ENCODE data around the gene IGSF8. TPM values are rescaled to one million over a fixed set of nuclear protein-coding genes. Genes with fewer than 3 reads are reported as not detected.

Gene IGSF8
- polyA plus RNA-seq, 10 donors = 13.6 to 22.9 (median 18.2) TPM

DNA sequence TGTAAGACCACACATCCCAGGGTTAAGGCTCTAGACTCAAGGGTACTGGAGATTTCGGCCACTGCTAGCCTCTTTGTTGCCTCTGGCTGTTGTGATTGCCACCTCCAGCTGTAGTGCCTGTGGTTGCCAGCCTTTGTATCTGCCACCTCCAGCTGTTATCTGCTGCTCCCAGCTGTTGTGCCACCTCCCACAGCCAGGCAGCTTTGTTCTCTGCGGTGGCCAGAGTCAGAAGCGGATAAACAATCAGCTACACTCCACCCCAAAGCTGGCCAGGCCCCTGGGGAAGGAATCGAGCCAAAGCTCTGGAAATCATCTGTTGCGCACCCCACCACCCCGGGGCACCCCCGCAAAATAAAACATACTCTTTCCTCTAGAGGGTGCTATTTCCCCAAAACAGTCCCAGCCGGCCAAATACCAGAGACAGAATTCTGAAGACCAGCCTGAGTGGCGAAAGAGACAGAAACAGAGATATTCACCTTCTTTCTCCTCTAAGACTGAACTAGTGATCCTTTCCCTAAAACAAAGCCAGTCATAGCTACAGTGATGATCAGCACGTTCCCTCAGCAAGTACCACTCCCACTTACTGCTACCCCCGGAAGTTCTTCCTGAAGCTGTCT lies 51.8 kb downstream of the IGSF8 start:
- peak; percentile 42 to 69 (median 45) for DNase-seq

DNA sequence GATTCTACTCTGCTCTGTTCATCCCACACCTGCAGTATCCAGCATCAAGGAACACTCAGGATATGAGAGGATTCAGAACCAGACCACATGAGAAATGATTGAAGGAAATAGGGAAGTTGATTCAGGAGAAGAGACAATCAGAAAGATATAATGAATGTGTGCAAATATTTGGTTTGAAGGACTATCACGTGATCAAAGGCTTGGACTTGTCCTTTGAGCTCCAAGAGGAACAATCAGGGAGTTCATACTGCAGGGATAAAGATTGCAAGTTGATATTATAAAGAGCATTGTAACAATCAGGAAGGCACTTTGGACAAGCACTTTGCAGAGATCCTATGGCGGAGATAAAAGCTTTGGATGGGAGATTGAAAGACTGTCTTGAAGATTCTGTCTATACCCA lies 52.8 kb downstream of the IGSF8 start:
- no peak for DNase-seq

DNA sequence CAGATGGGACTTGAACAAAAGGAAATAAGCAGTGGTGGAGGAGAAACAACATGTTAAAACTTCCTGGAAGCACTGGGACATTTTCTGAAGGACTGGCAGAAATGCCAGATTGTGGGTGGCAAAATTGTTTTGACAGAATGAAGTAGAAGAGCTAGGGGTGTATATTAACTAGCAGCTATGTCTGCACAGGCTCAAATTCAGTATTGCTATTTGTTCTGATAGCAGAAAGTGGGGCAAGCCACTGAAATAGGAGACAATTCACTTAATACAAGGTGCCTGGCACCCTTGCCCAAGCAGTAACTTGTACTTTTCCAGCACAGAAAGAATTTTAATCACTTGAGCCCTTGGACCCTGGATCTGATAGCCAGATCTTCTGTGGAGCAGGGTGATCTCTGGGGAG lies 54.9 kb downstream of the IGSF8 start:
- DNase-seq = no peak

Other genes starting within 250 kb of the IGSF8 start
- gene VSIG8, start 236.0 kb downstream of the IGSF8 start, polyA plus RNA-seq (ENCODE audit: insufficient read length in 10 of 10) = under 1 TPM in 1 of 10 donors, not detected in 9; 0.12 TPM
- under 1 TPM in 9 of 10 donors, not detected in 1; 0.20 to 0.84 (median 0.37) TPM for gene CFAP45, start 198.5 kb downstream of the IGSF8 start, polyA plus RNA-seq (ENCODE audit: insufficient read length in 10 of 10)
- gene TAGLN2, start 173.1 kb downstream of the IGSF8 start, polyA plus RNA-seq (ENCODE audit: insufficient read length in 10 of 10) = 100 to 1,000 TPM; 148 to 245 (median 204) TPM
- gene IGSF9, start 153.0 kb downstream of the IGSF8 start, polyA plus RNA-seq (ENCODE audit: insufficient read length in 10 of 10) = 1 to 10 TPM in 2 of 10 donors, under 1 TPM in 8; 0.24 to 8.3 (median 0.53) TPM
- not detected for gene SLAMF9, start 144.4 kb downstream of the IGSF8 start, polyA plus RNA-seq (ENCODE audit: insufficient read length in 10 of 10)
- 1 to 10 TPM; 3.8 to 6.6 (median 5.7) TPM for gene PIGM, start 66.6 kb downstream of the IGSF8 start, polyA plus RNA-seq (ENCODE audit: insufficient read length in 10 of 10)
- gene KCNJ10, start 28.5 kb downstream of the IGSF8 start, polyA plus RNA-seq (ENCODE audit: insufficient read length in 10 of 10) = under 1 TPM; 0.35 to 0.91 (median 0.50) TPM
- under 1 TPM in 9 of 10 donors, not detected in 1; 0.04 to 0.13 (median 0.08) TPM for gene KCNJ9, start 17.1 kb downstream of the IGSF8 start, polyA plus RNA-seq (ENCODE audit: insufficient read length in 10 of 10)
- 100 to 1,000 TPM in 2 of 10 donors, 10 to 100 TPM in 8; 30.5 to 114 (median 76.2) TPM for gene ATP1A2, start 17.1 kb upstream of the IGSF8 start, polyA plus RNA-seq (ENCODE audit: insufficient read length in 10 of 10)
- gene ATP1A4, start 53.0 kb upstream of the IGSF8 start, polyA plus RNA-seq (ENCODE audit: insufficient read length in 10 of 10) = 1 to 10 TPM in 9 of 10 donors, under 1 TPM in 1; 0.71 to 6.2 (median 2.3) TPM
- gene CASQ1, start 92.0 kb upstream of the IGSF8 start, polyA plus RNA-seq (ENCODE audit: insufficient read length in 10 of 10) = 1,000 to 10,000 TPM in 3 of 10 donors, 100 to 1,000 TPM in 7; 185 to 1,204 (median 914) TPM
- gene PEA15, start 106.8 kb upstream of the IGSF8 start, polyA plus RNA-seq (ENCODE audit: insufficient read length in 10 of 10) = 100 to 1,000 TPM; 121 to 156 (median 135) TPM
- gene DCAF8, start 163.9 kb upstream of the IGSF8 start, polyA plus RNA-seq (ENCODE audit: insufficient read length in 10 of 10) = 100 to 1,000 TPM in 5 of 10 donors, 10 to 100 TPM in 5; 70.9 to 136 (median 93.2) TPM
- gene PEX19, start 186.5 kb upstream of the IGSF8 start, polyA plus RNA-seq (ENCODE audit: insufficient read length in 10 of 10) = 10 to 100 TPM; 39.7 to 48.4 (median 43.9) TPM
- gene COPA, start 244.6 kb upstream of the IGSF8 start, polyA plus RNA-seq (ENCODE audit: insufficient read length in 10 of 10) = 100 to 1,000 TPM; 109 to 178 (median 136) TPM
- 100 to 1,000 TPM in 4 of 10 donors, 10 to 100 TPM in 6; 80.1 to 117 (median 99.3) TPM for gene NCSTN, start 244.8 kb upstream of the IGSF8 start, polyA plus RNA-seq (ENCODE audit: insufficient read length in 10 of 10)